Stimulated activated CD4-positive, alpha-beta T cell treated with anti-CD3 and anti-CD28 coated beads, Interleukin-12 subunit alpha, Interleukin-12 subunit beta, amount 100 ng/mL, for 24 hours (primary cell): ENCODE results near the gene PSMA6.

Experiments used
- DNase-seq, 2 experiments: peaks; one replicate each; pipeline ENCODE4 v3.0.0-alpha.2; 2020; ENCODE audit warnings: low read depth in 2 of 2

Gene PSMA6

DNA sequence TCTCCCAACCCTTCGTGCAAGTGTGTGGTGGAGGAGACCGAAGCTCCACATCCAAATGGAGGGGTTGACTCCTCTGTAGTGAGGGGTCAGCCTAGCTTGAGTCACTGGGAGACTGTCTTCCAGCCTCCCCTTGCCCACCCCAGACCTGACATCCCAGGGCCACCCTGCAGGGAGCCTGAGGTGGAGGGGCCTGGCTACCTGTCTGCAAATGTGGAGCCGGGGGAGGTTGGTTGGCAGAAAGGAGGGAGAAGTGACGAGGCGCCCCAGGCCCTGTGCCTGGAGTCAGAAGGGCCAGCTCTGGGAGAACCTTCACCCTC lies 74.8 kb downstream of the PSMA6 start:
- DNase-seq = no peak
